Activated naive CD8-positive, alpha-beta T cell treated with anti-CD3 and anti-CD28 coated beads, Interleukin-2, amount 50 U/mL, for 24 hours (primary cell): Measurements from ENCODE around the gene ZWILCH.
"Not testable (repeated sequence)": the region's sequence is repeated elsewhere in the genome, so short reads cannot be mapped to it uniquely, and the experiment has no call there.

Experiments used
- ATAC-seq: fragments of 150-1000 bp; cut with Tn5 transposase; one replicate; pipeline ENCODE4 v1.10.0; 2021
- DNase-seq: peaks from one replicate; pipeline ENCODE4 v3.0.0; 2021
- H3K27ac Mint-ChIP-seq: one replicate; pipeline ENCODE4 v1.8.0; 2021; ENCODE audit warnings: mild to moderate bottlenecking, mixed read lengths
- H3K27me3 Mint-ChIP-seq: one replicate; pipeline ENCODE4 v1.8.0; 2021; ENCODE audit warnings: mixed read lengths
- H3K36me3 Mint-ChIP-seq: one replicate; pipeline ENCODE4 v1.8.0; 2021; ENCODE audit warnings: low read depth, mixed read lengths
- H3K4me1 Mint-ChIP-seq: one replicate; pipeline ENCODE4 v1.8.0; 2021; ENCODE audit warnings: mixed read lengths
- H3K4me3 Mint-ChIP-seq: one replicate; pipeline ENCODE4 v1.8.0; 2021; ENCODE audit warnings: mild to moderate bottlenecking, moderate library complexity, mixed read lengths
- H3K9me3 Mint-ChIP-seq: one replicate; pipeline ENCODE4 v1.8.0; 2021; ENCODE audit warnings: mixed read lengths

Gene ZWILCH

GRCh38 chr15:66498501-66499386, 6.4 kb upstream of the ZWILCH start:
- ATAC-seq (no peak), DNase-seq (no peak)
- Mint-ChIP-seq H3K4me1 (peaks cover 74% of the 10 kb centered on the region), H3K4me3 (peak overlapping the region; percentile 93), H3K36me3 (peaks cover 93% of the 10 kb centered on the region), H3K9me3 (no peaks in the 10 kb centered on the region), H3K27me3 (no peaks in the 10 kb centered on the region), H3K27ac (peak overlapping the region; percentile 99)

- H3K4me3 Mint-ChIP-seq, result peak overlapping the region; percentile 100
These were observed 4.8 kb upstream of the ZWILCH start for GRCh38 chr15:66500346-66500745.

GRCh38 chr15:66502491-66502890, 2.6 kb upstream of the ZWILCH start:
- H3K4me3 Mint-ChIP-seq, result peak overlapping the region; percentile 100
- no peaks in the 10 kb centered on the region for H3K9me3 Mint-ChIP-seq
- DNase-seq, result no peak
- H3K36me3 Mint-ChIP-seq, result peaks cover 79% of the 10 kb centered on the region
- H3K27me3 Mint-ChIP-seq, result no peaks in the 10 kb centered on the region
- peaks cover 66% of the 10 kb centered on the region for H3K4me1 Mint-ChIP-seq
- no peak for ATAC-seq
- peak overlapping the region; percentile 99 for H3K27ac Mint-ChIP-seq

More at GRCh38 chr15:66500346-66500745, 4.8 kb upstream of the ZWILCH start:
- not testable (repeated sequence) for DNase-seq, ATAC-seq, H3K9me3 Mint-ChIP-seq, H3K27me3 Mint-ChIP-seq
- Mint-ChIP-seq H3K36me3 (peaks cover 94% of the 10 kb centered on the region), H3K27ac (peak overlapping the region; percentile 99), H3K4me1 (peaks cover 67% of the 10 kb centered on the region)

- not testable (repeated sequence) for H3K9me3 Mint-ChIP-seq, DNase-seq, H3K27me3 Mint-ChIP-seq, ATAC-seq
- Mint-ChIP-seq H3K27ac (peak overlapping the region; percentile 99), H3K4me3 (peak overlapping the region; percentile 100), H3K36me3 (peaks cover 73% of the 10 kb centered on the region), H3K4me1 (peaks cover 66% of the 10 kb centered on the region)
These were observed 2.0 kb upstream of the ZWILCH start for GRCh38 chr15:66503041-66503648.

- peaks cover 69% of the 10 kb centered on the region for H3K36me3 Mint-ChIP-seq
- DNase-seq, result no peak
- H3K4me1 Mint-ChIP-seq, result peaks cover 68% of the 10 kb centered on the region
- no peaks in the 10 kb centered on the region for H3K9me3 Mint-ChIP-seq
- H3K27ac Mint-ChIP-seq, result peak overlapping the region; percentile 99
- peak overlapping the region; percentile 100 for H3K4me3 Mint-ChIP-seq
- H3K27me3 Mint-ChIP-seq, result no peaks in the 10 kb centered on the region
- ATAC-seq, result no peak
These were observed 1.2 kb upstream of the ZWILCH start for GRCh38 chr15:66503780-66504562.

GRCh38 chr15:66505430-66505811, 295 bp downstream of the ZWILCH start:
- ATAC-seq (no peak), DNase-seq (no peak)
- Mint-ChIP-seq H3K27me3 (no peaks in the 10 kb centered on the region), H3K27ac (peak overlapping the region; percentile 99), H3K9me3 (no peaks in the 10 kb centered on the region), H3K4me3 (peak overlapping the region; percentile 100), H3K4me1 (peaks cover 57% of the 10 kb centered on the region), H3K36me3 (peaks cover 61% of the 10 kb centered on the region)

GRCh38 chr15:66505818-66506217, 692 bp downstream of the ZWILCH start:
- DNase-seq (no peak), ATAC-seq (no peak)
- H3K4me3 Mint-ChIP-seq, result peak overlapping the region; percentile 100
- H3K36me3 Mint-ChIP-seq, result peaks cover 60% of the 10 kb centered on the region
- no peaks in the 10 kb centered on the region for H3K9me3 Mint-ChIP-seq
- H3K27ac Mint-ChIP-seq, result peak overlapping the region; percentile 99
- peaks cover 54% of the 10 kb centered on the region for H3K4me1 Mint-ChIP-seq
- H3K27me3 Mint-ChIP-seq, result no peaks in the 10 kb centered on the region

GRCh38 chr15:66508293-66508883, 3.3 kb downstream of the ZWILCH start:
- Mint-ChIP-seq H3K27ac (no peak overlapping the region), H3K36me3 (peaks cover 37% of the 10 kb centered on the region)
- ATAC-seq, result no peak

GRCh38 chr15:66514586-66514985, 9.5 kb downstream of the ZWILCH start:
- H3K27ac Mint-ChIP-seq, result no peak overlapping the region
- H3K36me3 Mint-ChIP-seq, result peaks cover 28% of the 10 kb centered on the region
- no peak overlapping the region for H3K4me3 Mint-ChIP-seq
- H3K4me1 Mint-ChIP-seq, result no peaks in the 10 kb centered on the region
- ATAC-seq (no peak), DNase-seq (no peak)
- no peaks in the 10 kb centered on the region for H3K27me3 Mint-ChIP-seq
- H3K9me3 Mint-ChIP-seq, result no peaks in the 10 kb centered on the region

More at GRCh38 chr15:66508293-66508883, 3.3 kb downstream of the ZWILCH start:
- H3K4me3 Mint-ChIP-seq, result no peak overlapping the region
- DNase-seq, result no peak
- peaks cover 29% of the 10 kb centered on the region for H3K4me1 Mint-ChIP-seq
- H3K27me3 Mint-ChIP-seq, result no peaks in the 10 kb centered on the region
- no peaks in the 10 kb centered on the region for H3K9me3 Mint-ChIP-seq

GRCh38 chr15:66515901-66516322, 10.8 kb downstream of the ZWILCH start:
- Mint-ChIP-seq H3K36me3 (peaks cover 23% of the 10 kb centered on the region), H3K4me3 (no peak overlapping the region), H3K4me1 (no peaks in the 10 kb centered on the region), H3K27me3 (no peaks in the 10 kb centered on the region), H3K27ac (no peak overlapping the region), H3K9me3 (no peaks in the 10 kb centered on the region)
- no peak for ATAC-seq
- DNase-seq, result no peak

- Mint-ChIP-seq H3K4me3 (no peak overlapping the region), H3K27ac (no peak overlapping the region), H3K36me3 (peaks cover 44% of the 10 kb centered on the region), H3K4me1 (no peaks in the 10 kb centered on the region), H3K9me3 (no peaks in the 10 kb centered on the region), H3K27me3 (no peaks in the 10 kb centered on the region)
- DNase-seq (no peak), ATAC-seq (no peak)
These were observed 18.8 kb downstream of the ZWILCH start for GRCh38 chr15:66523926-66524325.

- Mint-ChIP-seq H3K9me3 (no peaks in the 10 kb centered on the region), H3K4me1 (no peaks in the 10 kb centered on the region), H3K27ac (no peak overlapping the region), H3K27me3 (no peaks in the 10 kb centered on the region), H3K36me3 (peaks cover 47% of the 10 kb centered on the region), H3K4me3 (no peak overlapping the region)
- DNase-seq, result no peak
- ATAC-seq, result no peak
These were observed 19.7 kb downstream of the ZWILCH start for GRCh38 chr15:66524838-66525237.

GRCh38 chr15:66535056-66535455, 29.9 kb downstream of the ZWILCH start:
- Mint-ChIP-seq H3K36me3 (peaks cover 44% of the 10 kb centered on the region), H3K4me1 (no peaks in the 10 kb centered on the region), H3K4me3 (no peak overlapping the region), H3K9me3 (no peaks in the 10 kb centered on the region), H3K27me3 (no peaks in the 10 kb centered on the region), H3K27ac (no peak overlapping the region)
- no peak for ATAC-seq
- no peak for DNase-seq

- no peaks in the 10 kb centered on the region for H3K27me3 Mint-ChIP-seq
- H3K27ac Mint-ChIP-seq, result no peak overlapping the region
- peaks cover 40% of the 10 kb centered on the region for H3K36me3 Mint-ChIP-seq
- no peak overlapping the region for H3K4me3 Mint-ChIP-seq
- no peak for DNase-seq
- no peak for ATAC-seq
- H3K4me1 Mint-ChIP-seq, result peaks cover 2% of the 10 kb centered on the region
- no peaks in the 10 kb centered on the region for H3K9me3 Mint-ChIP-seq
These were observed 37.8 kb downstream of the ZWILCH start for GRCh38 chr15:66542896-66543295.
